HS-5 (cell line): ENCODE data around the gene CASP6.
"Not testable (repeated sequence)": the region's sequence is repeated elsewhere in the genome, so short reads cannot be mapped to it uniquely, and the experiment has no call there.

Experiments
- DNase-seq: peaks from one replicate; pipeline ENCODE4 v3.0.0-alpha.2; 2012; ENCODE audit warnings: low read depth

The CASP6 gene

DNA sequence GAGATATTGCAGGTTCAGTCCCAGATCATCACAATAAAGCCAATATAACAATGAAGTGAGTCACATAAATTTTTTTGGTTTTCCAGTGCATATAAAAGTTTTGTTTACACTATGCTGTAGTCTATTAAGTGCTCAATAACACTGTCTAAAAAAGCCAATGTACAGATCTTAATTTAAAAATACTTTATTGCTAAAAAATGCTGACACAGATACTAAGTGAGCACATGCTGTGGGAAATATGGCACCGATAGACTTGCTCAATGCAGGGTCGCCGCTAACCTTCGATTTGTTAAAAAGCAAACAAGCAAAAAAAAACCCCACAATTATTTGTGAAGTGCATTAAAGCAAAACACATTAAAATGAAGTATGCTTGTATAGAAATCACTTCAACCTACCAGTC, 16.4 kb upstream of the CASP6 start:
- DNase-seq: no peak

GRCh38 chr4:109718759-109719158, 15.5 kb upstream of the CASP6 start:
- no peak for DNase-seq

- no peak for DNase-seq
These were observed 10.3 kb upstream of the CASP6 start for GRCh38 chr4:109713500-109713899.

DNA sequence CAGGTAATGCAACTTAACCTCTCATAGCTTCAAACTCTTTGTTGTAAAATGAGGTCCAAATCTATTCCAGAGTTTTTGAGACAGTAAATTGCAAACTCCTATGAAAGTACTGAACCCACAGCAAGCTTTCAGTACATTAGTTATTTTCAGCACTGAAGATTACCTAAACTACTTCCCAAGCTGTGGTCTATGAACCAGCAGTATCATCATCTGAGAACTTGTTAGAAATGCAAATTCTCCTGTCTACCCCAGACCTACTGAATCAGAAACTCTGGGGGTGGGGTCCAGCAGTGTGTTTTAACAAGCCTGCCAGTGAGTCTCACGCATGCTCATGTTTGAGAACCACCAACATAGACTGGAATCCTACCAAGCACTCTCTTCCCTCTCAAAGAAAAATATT, 5.7 kb upstream of the CASP6 start:
- no peak for DNase-seq

DNA sequence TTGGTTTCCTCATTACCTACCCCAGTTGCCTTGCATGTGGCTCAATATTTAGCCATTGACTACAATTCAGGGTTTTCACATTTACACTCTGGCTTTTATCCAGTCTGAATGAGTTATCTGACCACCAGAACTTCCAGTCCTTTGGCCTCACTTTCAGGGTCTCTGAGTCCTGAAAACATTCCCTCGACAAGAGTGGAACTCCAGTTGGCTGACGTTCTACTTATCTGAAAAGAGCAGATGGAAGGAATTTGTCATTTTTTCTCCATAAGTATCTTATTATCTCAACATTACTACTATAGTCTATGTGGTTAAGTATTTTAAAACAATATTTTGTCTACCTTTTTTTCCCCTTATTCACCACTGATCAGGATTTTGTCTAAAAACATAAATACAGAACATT, 5.2 kb upstream of the CASP6 start:
- DNase-seq: no peak

- no peak for DNase-seq
These were observed 568 bp upstream of the CASP6 start for GRCh38 chr4:109703664-109704361.

DNA sequence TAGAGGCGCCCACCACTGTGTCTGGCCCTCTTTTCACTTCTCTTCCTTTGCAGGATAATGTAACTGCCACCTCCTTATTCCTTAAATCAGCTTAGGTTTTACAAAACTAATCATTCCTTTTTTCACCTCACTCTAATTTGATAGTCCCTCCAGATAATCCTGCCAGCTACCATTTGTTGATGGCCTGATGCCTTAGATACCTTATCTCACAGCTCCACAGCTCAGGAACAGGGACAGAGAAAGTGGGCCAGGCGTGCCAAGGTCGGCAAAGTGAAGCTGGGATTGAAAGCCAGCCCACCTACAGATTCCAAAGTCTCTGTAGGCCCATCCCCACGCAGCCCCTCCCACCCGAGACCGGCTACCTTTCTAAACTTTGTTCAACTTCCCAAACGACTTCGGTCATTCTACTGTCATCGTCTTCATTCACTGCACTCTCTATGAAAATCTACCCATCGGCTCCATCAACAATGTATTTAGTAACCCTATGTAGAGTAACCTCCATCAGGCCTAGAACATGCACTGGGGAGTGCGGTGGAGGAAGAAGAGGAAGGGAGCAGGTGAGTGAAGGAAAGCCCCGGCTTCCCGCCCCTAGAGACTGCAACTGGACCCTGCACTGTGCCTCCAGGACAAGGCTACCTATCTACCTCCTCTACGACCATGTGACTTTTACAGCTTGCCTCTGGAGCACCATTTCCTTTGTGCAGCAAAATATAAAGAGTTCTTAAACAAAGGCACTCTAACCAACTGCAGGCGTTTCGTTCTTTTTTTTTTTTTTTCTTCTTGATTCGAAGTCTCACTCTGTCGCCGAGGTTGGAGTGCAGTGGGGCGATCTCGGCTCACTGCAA, 1.5 kb downstream of the CASP6 start:
- no peak for DNase-seq

GRCh38 chr4:109699553-109700225, 3.6 kb downstream of the CASP6 start:
- DNase-seq: no peak

GRCh38 chr4:109698656-109699055, 4.6 kb downstream of the CASP6 start:
- no peak for DNase-seq

DNA sequence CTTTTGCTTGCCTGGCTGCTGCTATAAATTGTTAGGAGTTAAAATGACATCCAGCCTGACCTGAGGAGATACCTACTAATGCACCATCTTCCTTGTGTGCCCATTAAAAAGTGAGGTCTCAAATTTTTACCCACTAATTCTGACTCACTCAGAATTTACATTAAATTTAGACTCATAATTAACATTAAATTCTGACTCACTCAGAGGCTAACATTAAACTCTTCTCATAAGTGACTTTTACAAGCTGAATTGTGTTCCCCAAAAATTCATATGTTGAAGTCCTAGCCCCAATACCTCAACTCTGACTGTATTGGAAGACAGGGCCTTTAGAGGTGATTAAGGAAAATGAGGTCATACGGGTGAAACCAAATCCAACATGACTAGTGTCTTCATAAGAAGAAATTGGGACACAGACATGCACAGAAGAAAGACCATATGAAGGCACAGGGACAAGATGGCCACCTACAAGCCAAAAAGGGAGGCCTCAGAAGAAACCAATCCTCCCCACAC, 11.8 kb downstream of the CASP6 start:
- no peak for DNase-seq

- no peak for DNase-seq
These were observed 12.4 kb downstream of the CASP6 start for GRCh38 chr4:109690690-109691410.

DNA sequence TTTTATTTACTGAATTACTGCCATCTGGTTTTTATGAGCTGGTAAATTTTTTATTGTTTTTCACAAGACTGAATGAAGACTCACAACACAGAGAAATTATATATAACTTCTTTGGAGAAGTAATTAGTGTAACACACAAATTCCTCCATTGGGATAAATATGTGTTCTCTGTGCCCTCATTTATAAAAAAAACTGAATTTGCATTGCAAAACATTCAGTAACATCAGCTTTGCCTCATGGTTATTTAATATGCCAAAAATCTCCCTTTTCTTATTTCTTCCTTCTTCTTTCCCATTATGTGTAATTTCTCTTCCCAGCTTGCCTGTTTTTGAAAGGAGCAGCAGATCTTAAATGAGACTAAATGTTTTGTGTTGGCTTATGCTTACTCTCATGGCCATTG, 18.5 kb downstream of the CASP6 start:
- DNase-seq: no peak

GRCh38 chr4:109683621-109684253, 19.5 kb downstream of the CASP6 start:
- DNase-seq: no peak

GRCh38 chr4:109682875-109683274, 20.4 kb downstream of the CASP6 start:
- DNase-seq: no peak

GRCh38 chr4:109678925-109679324, 24.3 kb downstream of the CASP6 start:
- DNase-seq: not testable (repeated sequence)

DNA sequence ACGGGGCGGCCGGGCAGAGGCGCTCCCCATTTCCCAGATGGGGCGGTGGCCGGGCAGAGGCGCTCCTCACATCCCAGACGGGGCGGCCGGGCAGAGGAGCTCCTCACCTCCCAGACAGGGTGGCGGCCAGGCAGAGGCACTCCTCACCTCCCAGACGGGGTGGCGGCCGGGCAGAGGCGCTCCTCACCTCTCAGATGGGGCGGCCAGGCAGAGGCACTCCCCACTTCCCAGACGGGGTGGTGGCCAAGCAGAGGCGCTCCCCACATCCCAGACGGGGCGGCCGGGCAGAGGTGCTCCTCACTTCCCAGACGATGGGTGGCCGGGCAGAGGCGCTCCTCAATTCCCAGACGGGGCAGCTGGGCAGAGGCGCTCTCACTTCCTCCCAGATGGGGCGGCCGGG, 24.8 kb downstream of the CASP6 start:
- DNase-seq: not testable (repeated sequence)

- no peak for DNase-seq
These were observed 26.4 kb downstream of the CASP6 start for GRCh38 chr4:109676886-109677285.

DNA sequence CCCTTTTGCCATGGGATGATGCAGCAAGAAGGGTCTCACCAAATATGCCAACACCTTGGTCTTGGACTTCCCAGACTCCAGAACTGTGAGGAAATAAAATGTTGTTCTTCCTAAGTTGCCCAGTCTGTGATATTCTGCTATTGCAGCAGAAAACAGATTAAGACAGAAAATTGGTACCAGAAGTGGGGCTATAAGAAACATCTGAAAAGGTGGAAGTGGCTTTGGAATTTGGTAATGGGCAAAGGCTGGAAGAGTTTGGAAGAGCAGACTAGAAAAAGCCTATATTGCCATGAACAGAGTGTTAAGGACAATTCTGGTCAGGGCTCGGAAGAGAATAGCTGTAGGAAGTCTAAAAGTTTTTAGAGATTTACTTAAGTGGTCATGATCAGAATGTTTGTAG, 27.4 kb downstream of the CASP6 start:
- DNase-seq: no peak

GRCh38 chr4:109675181-109675580, 28.1 kb downstream of the CASP6 start:
- no peak for DNase-seq

- no peak for DNase-seq
These were observed 29.9 kb downstream of the CASP6 start for GRCh38 chr4:109673303-109673702.

DNA sequence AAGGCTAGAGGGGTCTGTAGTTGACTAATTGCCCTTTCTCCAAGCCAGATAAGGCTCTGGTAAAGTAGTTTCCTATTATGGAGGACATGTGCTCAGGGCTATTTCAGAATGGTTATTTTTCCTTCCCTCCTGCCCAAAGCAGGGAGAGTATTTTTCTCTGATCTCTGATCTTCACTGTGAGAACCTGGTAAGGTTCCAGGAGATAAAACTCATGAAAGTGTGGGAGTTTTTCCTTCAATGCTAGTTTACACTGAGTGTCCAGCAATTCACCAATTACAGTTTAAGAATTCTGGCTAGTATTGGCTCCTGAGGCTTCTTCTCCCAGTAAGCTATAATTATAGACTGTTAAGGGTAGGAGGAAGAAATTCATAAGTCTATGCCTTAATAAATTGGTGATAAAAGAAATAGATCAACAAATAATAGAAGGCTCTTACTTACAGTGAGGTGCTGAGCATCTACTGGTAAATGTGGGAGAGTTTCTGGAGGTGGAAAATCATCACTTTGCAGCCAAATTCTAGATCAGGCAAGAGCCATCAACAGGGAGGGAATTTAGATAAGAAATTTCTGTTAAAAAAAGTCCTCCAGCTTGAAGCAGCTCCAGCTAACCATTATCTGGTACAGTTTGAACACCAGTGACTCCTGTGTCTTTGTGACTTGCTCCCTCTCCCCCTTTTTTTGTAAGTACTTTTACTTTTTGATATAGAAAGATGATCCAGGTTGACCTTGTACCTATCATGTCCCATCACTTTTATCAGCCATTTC, 30.9 kb downstream of the CASP6 start:
- no peak for DNase-seq
